Activated T-cell treated with anti-CD3 and anti-CD28 coated beads for 4 hours (primary cell): ENCODE measurements around the gene IRX4.

Experiments used
- DNase-seq: peaks from one replicate; pipeline ENCODE4 v3.0.0-alpha.2; 2020

IRX4 gene

GRCh38 chr5:1912951-1913565 is 30.3 kb upstream of the IRX4 start:
- no peak for DNase-seq

GRCh38 chr5:1911773-1912235 is 29.1 kb upstream of the IRX4 start:
- no peak for DNase-seq

GRCh38 chr5:1910861-1911772 is 28.4 kb upstream of the IRX4 start:
- DNase-seq = no peak

DNA sequence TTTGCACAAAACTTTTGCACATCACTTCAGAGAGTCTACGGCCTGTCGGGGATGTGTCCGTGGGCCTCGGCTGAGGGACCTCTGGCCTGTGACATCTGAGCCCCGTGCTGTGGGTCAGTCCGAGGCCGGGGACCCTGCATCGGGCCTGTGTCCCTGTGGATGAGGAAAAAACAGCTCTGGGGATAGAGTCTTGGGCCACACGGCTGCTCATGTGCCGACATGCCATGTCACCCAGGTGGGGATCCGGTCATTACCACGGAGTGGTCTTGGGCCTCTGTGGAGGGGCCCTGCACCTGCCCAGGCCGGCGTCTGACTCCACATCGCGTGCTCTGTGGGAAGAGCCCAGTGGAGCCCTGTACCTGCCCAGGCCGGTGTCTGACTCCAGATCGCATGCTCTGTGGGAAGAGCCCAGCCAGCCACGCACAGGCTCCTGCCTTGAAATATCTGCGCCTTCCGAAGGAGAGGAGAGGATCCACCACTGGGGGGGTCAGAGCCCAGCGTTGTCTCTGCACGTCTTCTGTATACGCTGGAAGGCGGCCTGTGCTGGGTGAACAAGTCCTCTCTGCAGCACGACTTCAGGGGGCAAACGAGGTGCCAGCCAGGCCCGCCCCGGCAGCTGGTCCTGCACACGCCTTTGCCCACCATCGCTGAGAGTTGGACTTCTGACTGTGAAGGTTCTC is 27.5 kb upstream of the IRX4 start:
- DNase-seq = no peak

GRCh38 chr5:1909346-1909985 is 26.7 kb upstream of the IRX4 start:
- no peak for DNase-seq

GRCh38 chr5:1908931-1909330 is 26.2 kb upstream of the IRX4 start:
- DNase-seq = no peak

GRCh38 chr5:1907616-1908015 is 24.9 kb upstream of the IRX4 start:
- no peak for DNase-seq

DNA sequence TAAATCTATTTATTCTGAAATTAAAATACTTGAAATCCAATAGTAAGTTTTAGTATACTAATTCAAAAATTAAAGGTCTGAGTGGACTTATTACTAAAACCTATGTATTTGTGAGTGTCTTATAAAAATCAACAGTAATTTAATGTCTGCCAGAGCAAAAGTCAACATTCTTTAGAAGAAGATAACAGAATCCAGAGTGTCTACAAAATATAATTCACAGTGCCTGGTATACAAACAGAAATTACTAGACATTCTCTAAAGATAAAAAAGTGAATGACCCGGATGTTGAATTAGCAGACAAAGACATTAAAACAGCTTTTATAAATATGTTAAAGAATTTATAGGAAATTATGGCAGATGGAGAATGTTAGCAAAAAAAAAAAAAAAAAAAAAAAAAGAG is 22.4 kb upstream of the IRX4 start:
- DNase-seq = no peak

GRCh38 chr5:1901983-1902382 is 19.3 kb upstream of the IRX4 start:
- DNase-seq = no peak

DNA sequence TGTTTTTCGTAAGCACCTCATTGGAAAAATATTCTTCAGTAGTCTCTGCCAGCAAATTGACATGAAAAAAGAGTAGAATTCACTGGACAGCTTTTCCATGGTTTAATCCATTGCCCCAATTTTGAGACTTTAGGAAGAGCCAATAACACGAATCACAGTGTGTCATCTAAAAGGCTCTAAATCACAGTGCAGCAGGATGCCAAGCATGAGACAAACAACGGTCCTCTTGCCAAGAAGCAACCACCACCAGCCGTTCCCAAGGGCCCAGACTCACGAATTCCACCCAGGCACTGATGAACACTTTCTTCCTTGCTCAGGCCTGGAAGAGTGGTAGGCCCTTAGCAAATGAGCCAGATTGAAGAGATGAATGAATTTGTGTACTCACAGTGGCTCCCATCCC is 18.3 kb upstream of the IRX4 start:
- DNase-seq = no peak

DNA sequence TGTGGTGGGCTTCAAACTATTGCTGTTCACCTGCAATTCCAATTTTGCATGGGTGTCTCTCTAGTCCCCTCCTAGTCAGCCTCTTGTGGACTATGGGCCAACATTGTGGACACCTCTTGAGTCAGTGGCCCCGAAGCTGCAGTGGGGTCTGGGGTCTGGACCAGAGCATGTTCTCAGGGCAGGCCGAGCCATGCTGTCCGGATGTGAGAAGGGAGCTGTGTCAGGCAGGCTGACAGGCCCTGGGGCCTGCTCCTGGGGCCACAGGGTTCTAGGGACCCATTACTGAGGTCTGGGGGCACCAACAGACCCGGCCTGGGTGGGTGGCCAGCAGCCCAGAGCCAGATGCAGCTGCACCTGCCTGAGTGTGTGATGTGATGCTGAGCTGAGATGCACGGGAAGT is 16.5 kb upstream of the IRX4 start:
- DNase-seq = no peak

- DNase-seq = no peak
These were observed 15.2 kb upstream of the IRX4 start for GRCh38 chr5:1897816-1898450.

DNA sequence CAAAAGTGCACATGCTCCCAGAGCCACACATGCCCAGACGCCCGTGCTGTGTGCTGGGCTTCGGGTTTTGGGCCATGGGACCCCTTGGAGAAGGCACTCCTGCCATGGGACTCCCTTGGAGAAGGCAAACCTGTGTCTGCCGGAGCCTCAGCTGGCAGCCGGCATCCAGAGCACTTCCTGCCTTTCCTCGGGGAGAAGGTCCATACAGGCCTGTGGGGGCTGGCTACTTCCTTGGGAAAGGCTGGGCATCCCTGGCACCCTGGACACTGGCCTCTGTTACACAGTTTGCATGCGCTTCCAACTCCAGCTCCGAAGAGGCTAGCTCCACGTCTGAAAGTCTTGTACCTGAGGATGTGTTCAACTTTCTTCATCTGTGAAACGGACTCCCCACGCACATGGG is 14.7 kb upstream of the IRX4 start:
- no peak for DNase-seq

GRCh38 chr5:1896602-1897376 is 14.1 kb upstream of the IRX4 start:
- DNase-seq = no peak

GRCh38 chr5:1895739-1896420 is 13.2 kb upstream of the IRX4 start:
- DNase-seq = no peak

DNA sequence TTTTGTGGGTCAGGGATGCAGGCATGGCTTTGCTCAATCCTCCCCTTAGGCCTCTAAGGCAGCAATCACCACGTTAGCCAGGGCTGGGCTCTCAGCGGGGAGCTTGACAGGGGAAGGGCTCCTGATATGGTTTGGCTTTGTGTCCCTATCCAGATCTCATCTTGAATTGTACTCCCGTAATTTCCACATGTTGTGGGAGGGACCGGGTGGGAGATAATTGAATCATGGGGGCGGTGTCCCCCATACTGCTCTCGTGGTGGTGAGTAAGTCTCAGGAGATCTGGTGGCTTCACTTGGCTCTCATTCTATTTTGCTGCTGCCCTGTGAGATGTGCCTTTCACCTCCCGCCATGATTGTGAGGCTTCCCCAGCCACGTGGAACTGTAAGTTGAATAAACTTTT is 11.5 kb upstream of the IRX4 start:
- no peak for DNase-seq

DNA sequence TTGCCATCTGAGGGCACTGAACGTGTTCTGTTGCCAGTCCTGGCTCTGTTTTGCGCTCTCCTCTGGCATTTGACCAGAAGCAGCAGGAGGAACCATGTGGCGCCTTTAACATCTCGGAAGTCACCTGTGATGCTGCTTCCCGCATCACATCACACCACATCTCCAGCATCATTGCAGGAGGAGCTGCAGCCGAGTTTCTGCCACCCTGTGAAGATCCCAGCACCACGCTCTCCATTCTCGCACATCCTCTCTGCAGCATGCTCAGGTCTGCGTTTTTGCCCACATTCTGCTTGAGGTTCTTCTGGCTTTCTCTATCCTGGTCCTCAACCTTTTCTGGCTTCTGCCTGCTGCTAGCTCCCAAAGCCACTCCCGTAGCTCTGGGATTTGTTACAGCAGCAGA is 11.0 kb upstream of the IRX4 start:
- no peak for DNase-seq

DNA sequence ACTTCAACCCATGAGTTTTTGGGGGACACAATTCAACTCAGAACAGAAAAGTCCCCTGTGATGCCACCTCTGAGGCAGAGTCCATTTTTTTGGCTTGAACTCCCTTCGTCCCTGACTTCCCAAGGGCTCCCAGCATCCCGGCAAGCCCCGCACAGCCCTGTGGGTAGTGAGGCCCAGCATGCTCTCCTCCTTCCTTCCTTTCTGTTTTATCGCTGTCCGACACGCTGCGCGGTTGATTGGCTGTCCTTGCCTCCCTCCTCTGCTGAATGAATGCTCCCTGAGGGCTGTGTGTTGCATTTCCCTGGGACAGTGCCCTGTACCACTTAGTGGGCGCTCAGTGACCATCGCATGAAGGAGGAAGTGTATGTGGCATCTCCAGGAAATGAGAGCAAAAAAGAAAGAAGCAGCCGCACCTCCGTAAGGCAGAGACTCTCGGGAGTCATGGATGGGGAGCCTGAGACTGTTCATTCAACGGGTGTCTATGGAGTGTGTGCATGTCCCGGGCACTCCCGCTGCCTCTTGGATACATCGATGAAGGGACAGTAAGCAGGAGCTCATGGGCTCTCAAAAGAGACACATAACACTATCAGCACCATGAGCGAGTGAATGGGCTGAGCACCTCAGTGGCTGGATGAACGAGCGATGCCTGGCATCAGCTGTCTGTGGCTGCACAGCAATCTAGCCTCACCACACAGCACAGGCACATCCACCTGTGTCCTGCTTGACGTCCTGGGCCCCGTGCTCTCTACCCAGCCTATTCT is 10.1 kb upstream of the IRX4 start:
- DNase-seq = no peak

GRCh38 chr5:1892211-1892610 is 9.5 kb upstream of the IRX4 start:
- DNase-seq = no peak

DNA sequence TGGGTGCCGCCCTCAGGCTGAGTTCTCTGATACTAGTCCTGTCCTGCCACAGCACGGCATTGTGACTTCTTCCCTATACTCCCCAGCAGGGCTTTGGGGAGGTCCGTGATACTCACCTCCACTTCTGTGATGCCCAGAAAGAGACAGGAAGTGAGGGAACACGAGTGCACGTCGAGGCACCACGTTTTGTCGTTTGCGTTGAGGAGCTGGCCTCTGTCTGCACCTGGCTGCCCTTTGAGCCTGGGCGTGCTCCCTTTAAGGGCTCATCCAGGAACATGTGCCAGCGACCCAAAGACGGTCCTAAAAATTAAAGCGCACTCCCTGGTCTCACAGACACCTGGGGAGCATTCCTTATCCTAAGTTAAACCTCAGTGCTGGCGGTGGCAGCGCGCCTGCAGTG is 8.7 kb upstream of the IRX4 start:
- DNase-seq = no peak

DNA sequence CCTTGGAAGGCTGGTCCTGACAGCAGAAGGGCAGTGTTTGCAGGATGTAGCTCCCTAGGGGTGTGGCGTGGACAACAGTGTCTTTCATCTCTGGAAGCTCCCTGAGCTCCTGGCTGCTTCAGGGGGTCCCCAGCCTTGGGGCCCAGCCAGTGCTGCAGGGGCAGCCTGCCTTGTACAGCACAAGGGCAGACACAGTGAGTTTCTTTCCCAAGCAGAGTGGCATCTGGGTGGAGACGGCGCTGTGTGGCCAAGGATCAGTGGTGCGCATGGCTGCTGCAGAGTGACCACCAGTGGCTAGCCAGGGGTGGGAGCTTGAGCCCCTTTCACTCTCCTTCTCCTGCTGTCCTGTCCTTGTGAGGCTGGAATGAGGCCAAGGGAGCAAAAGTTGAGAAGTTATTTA is 7.6 kb upstream of the IRX4 start:
- no peak for DNase-seq
